HepG2 (cell line): ENCODE measurements around the gene FBXO5. TPM values are rescaled to one million over a fixed set of nuclear protein-coding genes. Genes with fewer than 3 reads are reported as not detected.

ENCODE experiments used
- CEBPB ChIP-seq: IDR thresholded peaks from 2 replicates; pipeline ENCODE4 v1.6.1; 2011; ENCODE audit warnings: low read depth, low read length, improper control_type of control experiment, borderline replicate concordance
- MIXL1 ChIP-seq: IDR thresholded peaks from 2 replicates; pipeline ENCODE4 v1.6.1; 2016
- NFRKB ChIP-seq: fragments of 450-650 bp; IDR thresholded peaks from 2 replicates; pipeline ENCODE4 v1.6.1; 2017
- NFYC ChIP-seq: IDR thresholded peaks from 2 replicates; pipeline ENCODE4 v1.6.1; 2016; ENCODE audit warnings: missing genetic modification reagents, missing compliant biosample characterization
- NR2F2 ChIP-seq: IDR thresholded peaks from 2 replicates; pipeline ENCODE4 v1.6.1; 2012; ENCODE audit warnings: low read depth, inconsistent platforms, borderline replicate concordance
- SRSF9 ChIP-seq: fragments of 200-400 bp; formaldehyde crosslinking; IDR thresholded peaks from 2 replicates; pipeline ENCODE4 v1.6.1; 2018; ENCODE audit warnings: borderline replicate concordance, mild to moderate bottlenecking, low read depth, low read length; ENCODE audit not compliant: insufficient read depth, poor library complexity, severe bottlenecking
- ZBTB38 ChIP-seq: sonication (generic); formaldehyde crosslinking; IDR thresholded peaks from 2 replicates; pipeline ENCODE4 v1.5.1; 2020; ENCODE audit warnings: mild to moderate bottlenecking, missing genetic modification reagents
- ZNF205 ChIP-seq: IDR thresholded peaks from 2 replicates; pipeline ENCODE4 v1.6.1; 2018; ENCODE audit warnings: missing biosample characterization, missing genetic modification reagents
- ZNF367 ChIP-seq: sonication (generic); formaldehyde crosslinking; IDR thresholded peaks from 2 replicates; pipeline ENCODE4 v1.4.0; 2020; ENCODE audit warnings: missing genetic modification reagents, borderline replicate concordance
- polyA plus RNA-seq, 8 experiments: library from polyadenylated mRNA; depleted of rRNA in 3 of 8; stranded (reverse) in 7 of 8; unstranded in 1 of 8; fragments of >200 nt; fragmentation: Illumina TruSeq in 4 of 8; extraction: Trizol in 4 of 8; gene quantifications; 2 replicates each; pipeline versions ENCODE4 v1.2.1 to v1.2.3, GENCODE V29; 2011 to 2016; ENCODE audit warnings: low read depth in 4 of 8, missing spikeins in 1 of 8, mixed read lengths in 1 of 8; ENCODE audit not compliant: insufficient read depth in 1 of 8
- total RNA-seq, 5 experiments: library from RNA; depleted of rRNA; stranded (reverse); fragments of >200 nt; fragmentation: Illumina TruSeq; extraction: Trizol; gene quantifications; 2 replicates each; pipeline ENCODE4 v1.2.3, GENCODE V29; 2016; ENCODE audit warnings: low read depth in 1 of 5
- TF ChIP-seq, protein P1 (sequence below): sonication (generic); formaldehyde crosslinking; conservative IDR thresholded peaks from 2 replicates; pipeline ENCODE4 v1.4.0; 2020; ENCODE audit warnings: mild to moderate bottlenecking, missing genetic modification reagents, moderate library complexity
- TF ChIP-seq, protein P2 (sequence below), 2 experiments: sonication (generic) in 1 of 2; formaldehyde crosslinking in 1 of 2; IDR thresholded peaks; 2 replicates each; pipeline versions ENCODE4 v1.4.0 to v1.6.1; 2016 to 2020; ENCODE audit warnings: borderline replicate concordance in 1 of 2, low read depth in 1 of 2, mild to moderate bottlenecking in 1 of 2, missing genetic modification reagents in 1 of 2
- TF ChIP-seq, protein P3 (sequence below): sonication (generic); formaldehyde crosslinking; IDR thresholded peaks from 2 replicates; pipeline ENCODE4 v1.8.0; 2022; ENCODE audit warnings: missing genetic modification reagents, mild to moderate bottlenecking, moderate library complexity, borderline replicate concordance
- TF ChIP-seq, protein P4 (sequence below): sonication (generic); formaldehyde crosslinking; IDR thresholded peaks from 2 replicates; pipeline ENCODE4 v1.4.0; 2020; ENCODE audit warnings: mild to moderate bottlenecking, missing genetic modification reagents

The FBXO5 gene
- total and polyA plus RNA-seq, 2 of the 13 experiments (the other 11 are each of a cell fraction or from before 2014, with no cell fraction given): 15.8 to 41.5 TPM

DNA sequence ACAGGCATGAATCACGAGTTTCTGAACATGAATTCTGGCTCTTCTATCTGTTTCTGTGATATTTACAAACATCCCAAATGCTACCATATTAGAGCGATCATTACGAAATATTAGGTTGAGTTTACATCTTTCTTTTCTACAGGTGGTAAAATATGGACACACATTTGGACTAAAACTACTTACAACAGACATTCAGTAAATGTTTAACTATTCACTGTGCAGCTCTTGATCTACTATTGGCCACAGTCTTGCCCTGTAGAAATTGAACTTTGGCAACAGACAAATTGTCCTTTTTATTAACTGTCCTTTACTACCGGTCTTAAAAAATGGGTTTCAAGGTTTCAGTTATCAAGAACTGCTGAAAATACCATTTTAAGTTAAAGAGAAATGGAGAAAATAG lies 46.1 kb upstream of the FBXO5 start (continued):
- TF ChIP-seq, protein P1, sequence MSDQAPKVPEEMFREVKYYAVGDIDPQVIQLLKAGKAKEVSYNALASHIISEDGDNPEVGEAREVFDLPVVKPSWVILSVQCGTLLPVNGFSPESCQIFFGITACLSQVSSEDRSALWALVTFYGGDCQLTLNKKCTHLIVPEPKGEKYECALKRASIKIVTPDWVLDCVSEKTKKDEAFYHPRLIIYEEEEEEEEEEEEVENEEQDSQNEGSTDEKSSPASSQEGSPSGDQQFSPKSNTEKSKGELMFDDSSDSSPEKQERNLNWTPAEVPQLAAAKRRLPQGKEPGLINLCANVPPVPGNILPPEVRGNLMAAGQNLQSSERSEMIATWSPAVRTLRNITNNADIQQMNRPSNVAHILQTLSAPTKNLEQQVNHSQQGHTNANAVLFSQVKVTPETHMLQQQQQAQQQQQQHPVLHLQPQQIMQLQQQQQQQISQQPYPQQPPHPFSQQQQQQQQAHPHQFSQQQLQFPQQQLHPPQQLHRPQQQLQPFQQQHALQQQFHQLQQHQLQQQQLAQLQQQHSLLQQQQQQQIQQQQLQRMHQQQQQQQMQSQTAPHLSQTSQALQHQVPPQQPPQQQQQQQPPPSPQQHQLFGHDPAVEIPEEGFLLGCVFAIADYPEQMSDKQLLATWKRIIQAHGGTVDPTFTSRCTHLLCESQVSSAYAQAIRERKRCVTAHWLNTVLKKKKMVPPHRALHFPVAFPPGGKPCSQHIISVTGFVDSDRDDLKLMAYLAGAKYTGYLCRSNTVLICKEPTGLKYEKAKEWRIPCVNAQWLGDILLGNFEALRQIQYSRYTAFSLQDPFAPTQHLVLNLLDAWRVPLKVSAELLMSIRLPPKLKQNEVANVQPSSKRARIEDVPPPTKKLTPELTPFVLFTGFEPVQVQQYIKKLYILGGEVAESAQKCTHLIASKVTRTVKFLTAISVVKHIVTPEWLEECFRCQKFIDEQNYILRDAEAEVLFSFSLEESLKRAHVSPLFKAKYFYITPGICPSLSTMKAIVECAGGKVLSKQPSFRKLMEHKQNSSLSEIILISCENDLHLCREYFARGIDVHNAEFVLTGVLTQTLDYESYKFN: peak; percentile 49; the same call in 1 of the 2 replicates
- TF ChIP-seq, protein P2, sequence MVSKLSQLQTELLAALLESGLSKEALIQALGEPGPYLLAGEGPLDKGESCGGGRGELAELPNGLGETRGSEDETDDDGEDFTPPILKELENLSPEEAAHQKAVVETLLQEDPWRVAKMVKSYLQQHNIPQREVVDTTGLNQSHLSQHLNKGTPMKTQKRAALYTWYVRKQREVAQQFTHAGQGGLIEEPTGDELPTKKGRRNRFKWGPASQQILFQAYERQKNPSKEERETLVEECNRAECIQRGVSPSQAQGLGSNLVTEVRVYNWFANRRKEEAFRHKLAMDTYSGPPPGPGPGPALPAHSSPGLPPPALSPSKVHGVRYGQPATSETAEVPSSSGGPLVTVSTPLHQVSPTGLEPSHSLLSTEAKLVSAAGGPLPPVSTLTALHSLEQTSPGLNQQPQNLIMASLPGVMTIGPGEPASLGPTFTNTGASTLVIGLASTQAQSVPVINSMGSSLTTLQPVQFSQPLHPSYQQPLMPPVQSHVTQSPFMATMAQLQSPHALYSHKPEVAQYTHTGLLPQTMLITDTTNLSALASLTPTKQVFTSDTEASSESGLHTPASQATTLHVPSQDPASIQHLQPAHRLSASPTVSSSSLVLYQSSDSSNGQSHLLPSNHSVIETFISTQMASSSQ (IDR thresholded peaks at IDR 0.05; ENCODE audit: low read depth): 0 out of 2 replicates have a peak, but pooled peaks have one; percentile 59
- TF ChIP-seq, protein P2 (CRISPR knock-in tag; IDR thresholded peaks at IDR 0.05; ENCODE audit: borderline replicate concordance): no peak; the same call in 1 of the 2 replicates
- TF ChIP-seq ZNF205 (CRISPR knock-in tag): no peak
- 0 out of 2 replicates have a peak, but pooled peaks have one; percentile 13 for TF ChIP-seq MIXL1 (CRISPR knock-in tag)
- TF ChIP-seq, protein P3, sequence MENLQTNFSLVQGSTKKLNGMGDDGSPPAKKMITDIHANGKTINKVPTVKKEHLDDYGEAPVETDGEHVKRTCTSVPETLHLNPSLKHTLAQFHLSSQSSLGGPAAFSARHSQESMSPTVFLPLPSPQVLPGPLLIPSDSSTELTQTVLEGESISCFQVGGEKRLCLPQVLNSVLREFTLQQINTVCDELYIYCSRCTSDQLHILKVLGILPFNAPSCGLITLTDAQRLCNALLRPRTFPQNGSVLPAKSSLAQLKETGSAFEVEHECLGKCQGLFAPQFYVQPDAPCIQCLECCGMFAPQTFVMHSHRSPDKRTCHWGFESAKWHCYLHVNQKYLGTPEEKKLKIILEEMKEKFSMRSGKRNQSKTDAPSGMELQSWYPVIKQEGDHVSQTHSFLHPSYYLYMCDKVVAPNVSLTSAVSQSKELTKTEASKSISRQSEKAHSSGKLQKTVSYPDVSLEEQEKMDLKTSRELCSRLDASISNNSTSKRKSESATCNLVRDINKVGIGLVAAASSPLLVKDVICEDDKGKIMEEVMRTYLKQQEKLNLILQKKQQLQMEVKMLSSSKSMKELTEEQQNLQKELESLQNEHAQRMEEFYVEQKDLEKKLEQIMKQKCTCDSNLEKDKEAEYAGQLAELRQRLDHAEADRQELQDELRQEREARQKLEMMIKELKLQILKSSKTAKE (CRISPR knock-in tag): no peak
- no peak for TF ChIP-seq SRSF9
- TF ChIP-seq NFRKB: no peak
- no peak for TF ChIP-seq NR2F2
- TF ChIP-seq CEBPB: peak; percentile 38; the same call in 1 of the 2 replicates
- TF ChIP-seq NFYC (CRISPR knock-in tag): peak; percentile 13; the same call in 1 of the 2 replicates
- TF ChIP-seq, protein P4, sequence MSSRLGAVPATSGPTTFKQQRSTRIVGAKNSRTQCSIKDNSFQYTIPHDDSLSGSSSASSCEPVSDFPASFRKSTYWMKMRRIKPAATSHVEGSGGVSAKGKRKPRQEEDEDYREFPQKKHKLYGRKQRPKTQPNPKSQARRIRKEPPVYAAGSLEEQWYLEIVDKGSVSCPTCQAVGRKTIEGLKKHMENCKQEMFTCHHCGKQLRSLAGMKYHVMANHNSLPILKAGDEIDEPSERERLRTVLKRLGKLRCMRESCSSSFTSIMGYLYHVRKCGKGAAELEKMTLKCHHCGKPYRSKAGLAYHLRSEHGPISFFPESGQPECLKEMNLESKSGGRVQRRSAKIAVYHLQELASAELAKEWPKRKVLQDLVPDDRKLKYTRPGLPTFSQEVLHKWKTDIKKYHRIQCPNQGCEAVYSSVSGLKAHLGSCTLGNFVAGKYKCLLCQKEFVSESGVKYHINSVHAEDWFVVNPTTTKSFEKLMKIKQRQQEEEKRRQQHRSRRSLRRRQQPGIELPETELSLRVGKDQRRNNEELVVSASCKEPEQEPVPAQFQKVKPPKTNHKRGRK (CRISPR knock-in tag): no peak
- TF ChIP-seq ZBTB38 (CRISPR knock-in tag): no peak
- no peak for TF ChIP-seq ZNF367 (CRISPR knock-in tag)
